H9 (cell line): ENCODE measurements around the gene KRTAP5-6. TPM values are rescaled to one million over a fixed set of nuclear protein-coding genes. Genes with fewer than 3 reads are reported as not detected.
A peak's percentile ranks its signal among the peaks of the same experiment; 100 is the strongest.

Experiments used
- DNase-seq: peaks from one replicate; pipeline ENCODE4 v3.0.0-alpha.2; 2017
- H2AFZ ChIP-seq: one replicate; pipeline ENCODE4 v1.6.1; 2013; ENCODE audit warnings: mild to moderate bottlenecking, low read length, control low read depth, moderate library complexity
- H2AK5ac ChIP-seq: 2 replicates; pipeline ENCODE4 v1.6.1; 2013; ENCODE audit warnings: low read length, control low read depth, mixed read lengths; ENCODE audit not compliant: insufficient read length
- H2BK120ac ChIP-seq: one replicate; pipeline ENCODE4 v1.6.1; 2013; ENCODE audit warnings: low read depth, mild to moderate bottlenecking, low read length, control low read depth, inconsistent platforms; ENCODE audit not compliant: poor library complexity, severe bottlenecking
- H2BK12ac ChIP-seq: 2 replicates; pipeline ENCODE4 v1.6.1; 2013; ENCODE audit warnings: low read length, control low read depth, mixed read lengths, low read depth; ENCODE audit not compliant: insufficient read length
- H2BK15ac ChIP-seq: 2 replicates; pipeline ENCODE4 v1.6.1; 2013; ENCODE audit warnings: low read depth, low read length, control low read depth
- H2BK20ac ChIP-seq: one replicate; pipeline ENCODE4 v1.6.1; 2013; ENCODE audit warnings: low read depth, mild to moderate bottlenecking, low read length, control low read depth, inconsistent platforms; ENCODE audit not compliant: poor library complexity, severe bottlenecking
- H2BK5ac ChIP-seq: 2 replicates; pipeline ENCODE4 v1.6.1; 2013; ENCODE audit warnings: low read length, control low read depth, mixed read lengths; ENCODE audit not compliant: insufficient read length
- H3K14ac ChIP-seq: 2 replicates; pipeline ENCODE4 v1.6.1; 2013; ENCODE audit warnings: low read length, control low read depth; ENCODE audit not compliant: insufficient read depth
- H3K18ac ChIP-seq: 2 replicates; pipeline ENCODE4 v1.6.1; 2013; ENCODE audit warnings: low read depth, mild to moderate bottlenecking, mixed read lengths, low read length, control low read depth; ENCODE audit not compliant: insufficient read length
- H3K23ac ChIP-seq: 2 replicates; pipeline ENCODE4 v1.6.1; 2013; ENCODE audit warnings: low read length, control low read depth, mixed read lengths, low read depth; ENCODE audit not compliant: insufficient read length
- H3K23me2 ChIP-seq: 2 replicates; pipeline ENCODE4 v1.6.1; 2013; ENCODE audit warnings: low read depth, mild to moderate bottlenecking, mixed read lengths, low read length, control low read depth; ENCODE audit not compliant: insufficient read length, poor library complexity, severe bottlenecking
- H3K27ac ChIP-seq: 2 replicates; pipeline ENCODE4 v1.5.1; 2013; ENCODE audit warnings: low read length, control low read depth, mixed read lengths, low read depth; ENCODE audit not compliant: insufficient read length
- H3K27me3 ChIP-seq: 2 replicates; pipeline ENCODE4 v1.6.1; 2013; ENCODE audit warnings: low read length, control low read depth, inconsistent platforms; ENCODE audit not compliant: insufficient read depth
- H3K4ac ChIP-seq: 2 replicates; pipeline ENCODE4 v1.6.1; 2013; ENCODE audit warnings: low read depth, mild to moderate bottlenecking, control low read depth, inconsistent platforms, low read length, moderate library complexity
- H3K4me1 ChIP-seq: 2 replicates; pipeline ENCODE4 v1.6.1; 2013; ENCODE audit warnings: low read length, control low read depth, inconsistent platforms; ENCODE audit not compliant: insufficient read depth
- H3K4me2 ChIP-seq: 2 replicates; pipeline ENCODE4 v1.6.1; 2013; ENCODE audit warnings: low read length, control low read depth, mixed read lengths; ENCODE audit not compliant: insufficient read length, insufficient read depth
- H3K56ac ChIP-seq: 2 replicates; pipeline ENCODE4 v1.6.1; 2013; ENCODE audit warnings: low read depth, mild to moderate bottlenecking, mixed read lengths, low read length, control low read depth; ENCODE audit not compliant: insufficient read length
- H3K79me1 ChIP-seq: 2 replicates; pipeline ENCODE4 v1.6.1; 2013; ENCODE audit warnings: low read depth, mild to moderate bottlenecking, moderate library complexity, low read length, control low read depth, inconsistent platforms; ENCODE audit not compliant: insufficient read depth, poor library complexity, severe bottlenecking
- H3K79me2 ChIP-seq: 2 replicates; pipeline ENCODE4 v1.6.1; 2013; ENCODE audit warnings: low read length, control low read depth, inconsistent platforms; ENCODE audit not compliant: insufficient read depth
- H3K9ac ChIP-seq: 2 replicates; pipeline ENCODE4 v1.6.1; 2013; ENCODE audit warnings: low read length, control low read depth, mixed read lengths; ENCODE audit not compliant: insufficient read length; ENCODE audit errors: extremely low read depth
- H3K9me3 ChIP-seq: one replicate; pipeline ENCODE4 v1.6.1; 2013; ENCODE audit warnings: low read depth, low read length, inconsistent platforms; ENCODE audit not compliant: control insufficient read depth
- H3T11ph ChIP-seq: one replicate; pipeline ENCODE4 v1.6.1; 2013; ENCODE audit warnings: mild to moderate bottlenecking, low read length, control low read depth, inconsistent platforms
- H4K20me1 ChIP-seq: one replicate; pipeline ENCODE4 v1.6.1; 2013; ENCODE audit not compliant: control insufficient read depth, insufficient read length, insufficient read depth
- H4K5ac ChIP-seq: 2 replicates; pipeline ENCODE4 v1.6.1; 2013; ENCODE audit warnings: low read depth, mild to moderate bottlenecking, mixed read lengths, low read length, control low read depth; ENCODE audit not compliant: insufficient read length
- H4K8ac ChIP-seq: replicated peaks from 2 replicates; pipeline ENCODE4 v1.6.1; 2013; ENCODE audit warnings: low read length, control low read depth, mixed read lengths, low read depth; ENCODE audit not compliant: insufficient read length
- H4K91ac ChIP-seq: 2 replicates; pipeline ENCODE4 v1.6.1; 2013; ENCODE audit warnings: low read depth, mild to moderate bottlenecking, moderate library complexity, mixed read lengths, low read length, control low read depth; ENCODE audit not compliant: insufficient read length
- H3K27ac Mint-ChIP-seq, 3 experiments: 2 replicates in 2 of 3; 3 replicates in 1 of 3; pipeline ENCODE4 v1.8.0; 2020 to 2021; ENCODE audit warnings: mixed read lengths in 3 of 3, mild to moderate bottlenecking in 1 of 3, moderate library complexity in 1 of 3
- H3K27me3 Mint-ChIP-seq: 2 replicates; pipeline ENCODE4 v1.8.0; 2021; ENCODE audit warnings: low read depth, mild to moderate bottlenecking, moderate library complexity, mixed read lengths
- H3K36me3 Mint-ChIP-seq, 3 experiments: 2 replicates in 2 of 3; 3 replicates in 1 of 3; pipeline ENCODE4 v1.8.0; 2020 to 2021; ENCODE audit warnings: low read depth in 3 of 3, mixed read lengths in 3 of 3; ENCODE audit not compliant: insufficient read depth in 1 of 3
- H3K4me1 Mint-ChIP-seq, 2 experiments: 2 replicates each; pipeline ENCODE4 v1.8.0; 2020; ENCODE audit warnings: mixed read lengths in 2 of 2
- H3K4me3 Mint-ChIP-seq, 2 experiments: 2 replicates in 1 of 2; 3 replicates in 1 of 2; pipeline ENCODE4 v1.8.0; 2020 to 2021; ENCODE audit warnings: mild to moderate bottlenecking in 2 of 2, mixed read lengths in 2 of 2, moderate library complexity in 1 of 2
- H3K9me3 Mint-ChIP-seq, 2 experiments: 2 replicates in 1 of 2; 3 replicates in 1 of 2; pipeline ENCODE4 v1.8.0; 2020; ENCODE audit warnings: mild to moderate bottlenecking in 2 of 2, mixed read lengths in 2 of 2, moderate library complexity in 1 of 2
- CTCF ChIP-seq: fragments of 200-600 bp; sonication (generic); conservative IDR thresholded peaks from 3 replicates; pipeline ENCODE4 v1.8.0; 2021; ENCODE audit warnings: antibody characterized with exemption, mild to moderate bottlenecking
- WGBS: extraction: QIAGEN DNeasy Blood & Tissue Kit; methylation state at CpG from one replicate; pipeline ENCODE4 v1.1.7; 2013; ENCODE audit warnings: missing lambda C conversion rate, low lambda C conversion rate, mixed read lengths; ENCODE audit not compliant: insufficient read length; ENCODE audit errors: extremely low coverage; 5-methylcytosine and 5-hydroxymethylcytosine counted together
- total RNA-seq: library from RNA; stranded (reverse); gene quantifications from 2 replicates; pipeline ENCODE4 v1.2.1, GENCODE V29; 2021

KRTAP5-6 gene
- total RNA-seq, 1 experiment from 2014 or later = not detected

GRCh38 chr11:1674173-1675131 lies 22.5 kb upstream of the KRTAP5-6 start:
- DNase-seq = no peak
- Histone ChIP-seq H3K4ac (no peak overlapping the region), H3K27me3 (no peaks in the 10 kb centered on the region), H2BK120ac (no peak overlapping the region), H2BK12ac (no peak overlapping the region), H3K23ac (no peak overlapping the region), H3K27ac (no peak overlapping the region), H3K79me1 (no peaks in the 10 kb centered on the region), H3K4me2 (no peak overlapping the region), H3K4me1 (no peaks in the 10 kb centered on the region), H2AFZ (no peak overlapping the region), H3K14ac (no peak overlapping the region), H3K56ac (no peak overlapping the region), H4K91ac (no peak overlapping the region), H4K8ac (no peak overlapping the region), H3T11ph (no peak overlapping the region), H2BK20ac (no peak overlapping the region), H3K9ac (no peak overlapping the region), H3K9me3 (no peaks in the 10 kb centered on the region), H3K79me2 (no peaks in the 10 kb centered on the region), H2AK5ac (no peak overlapping the region), H4K5ac (no peak overlapping the region), H4K20me1 (no peaks in the 10 kb centered on the region), H3K18ac (no peak overlapping the region), H3K23me2 (no peaks in the 10 kb centered on the region), H2BK5ac (no peak overlapping the region), H2BK15ac (no peak overlapping the region)
- TF ChIP-seq CTCF = no peak
- H3K4me1 Mint-ChIP-seq = peaks cover 0 to 3% of the 10 kb centered on the region in 2 experiments; a peak in 1 of 4 replicates
- no peaks in the 10 kb centered on the region for H3K36me3 Mint-ChIP-seq
- H3K27me3 Mint-ChIP-seq = peaks cover 62% of the 10 kb centered on the region
- no CpG with 5 or more reads among the region's 21 CpGs for WGBS
- H3K4me3 Mint-ChIP-seq = no peak overlapping the region
- H3K9me3 Mint-ChIP-seq = no peaks in the 10 kb centered on the region
- H3K27ac Mint-ChIP-seq = peak overlapping the region in 1 of 3 experiments; percentile 10; a peak in 1 of 7 replicates
